Panc1 (cell line): ENCODE data around the gene TRIOBP. TPM values are rescaled to one million over a fixed set of nuclear protein-coding genes. Genes with fewer than 3 reads are reported as not detected.

Experiments
- ATAC-seq: fragments of 200-7000 bp; cut with Tn5 transposase; 2 replicates; pipeline ENCODE4 v1.9.1; 2020; ENCODE audit warnings: mild to moderate bottlenecking, moderate library complexity
- BruUV-seq: library from RNA; stranded (reverse); fragments of 400-500 nt; replicated peaks from 2 replicates; lab custom pipeline; 2021; lab: Mats Ljungman, UMichigan
- CTCF ChIA-PET: fragments of 300-600 bp; sonication (Branson Sonifier 250); formaldehyde crosslinking; loops from one replicate; lab custom pipeline; 2022; ENCODE audit warnings: antibody characterized with exemption; lab: Charles Lee
- POLR2A ChIA-PET: fragments of 300-600 bp; sonication (Branson Sonifier 250); formaldehyde crosslinking; loops from one replicate; lab custom pipeline; 2022; ENCODE audit warnings: antibody characterized with exemption; lab: Charles Lee
- DNase-seq: peaks from one replicate; pipeline ENCODE4 v3.0.0-alpha.2; 2010; ENCODE audit warnings: low read depth, low spot score
- H3K27ac ChIP-seq: 2 replicates; pipeline ENCODE4 v1.5.1; 2011; ENCODE audit warnings: mild to moderate bottlenecking, low read length, inconsistent platforms
- H3K27me3 ChIP-seq: fragments of 200-500 bp; sonication (Bioruptor generic); 2 replicates; pipeline ENCODE4 v1.6.0; 2014; ENCODE audit warnings: low read length, inconsistent platforms; ENCODE audit not compliant: control insufficient read depth, insufficient read depth
- H3K36me3 ChIP-seq: fragments of 200-500 bp; sonication (Bioruptor generic); 2 replicates; pipeline ENCODE4 v1.5.1; 2014; ENCODE audit warnings: inconsistent platforms, mild to moderate bottlenecking, low read length, moderate library complexity; ENCODE audit not compliant: control insufficient read depth, insufficient read depth
- H3K4me1 ChIP-seq: 2 replicates; pipeline ENCODE4 v1.5.1; 2011; ENCODE audit warnings: inconsistent platforms, mild to moderate bottlenecking, low read length, moderate library complexity; ENCODE audit not compliant: control insufficient read depth, insufficient read depth
- H3K4me3 ChIP-seq, 2 experiments: 2 replicates each; pipeline ENCODE4 v1.5.1; 2011 to 2012; ENCODE audit warnings: low read depth in 2 of 2, low read length in 2 of 2, mild to moderate bottlenecking in 2 of 2, inconsistent platforms in 1 of 2, moderate library complexity in 1 of 2
- H3K9me3 ChIP-seq: fragments of 200-500 bp; sonication (Bioruptor generic); 2 replicates; pipeline ENCODE4 v1.5.1; 2014; ENCODE audit warnings: low read depth, mild to moderate bottlenecking, inconsistent platforms, low read length, moderate library complexity; ENCODE audit not compliant: control insufficient read depth, insufficient read depth
- CTCF ChIP-seq: fragments of 450-650 bp; IDR thresholded peaks from 2 replicates; pipeline ENCODE4 v1.5.1; 2017; ENCODE audit warnings: mild to moderate bottlenecking
- POLR2AphosphoS5 ChIP-seq: IDR thresholded peaks from 2 replicates; pipeline ENCODE4 v1.6.1; 2012; ENCODE audit warnings: mild to moderate bottlenecking, low read depth, low read length, moderate library complexity
- REST ChIP-seq, 2 experiments: IDR thresholded peaks; 2 replicates each; pipeline ENCODE4 v1.6.1; 2011 to 2012; ENCODE audit warnings: low read depth in 2 of 2, control low read depth in 1 of 2, low read length in 1 of 2, mild to moderate bottlenecking in 1 of 2, moderate library complexity in 1 of 2; ENCODE audit not compliant: insufficient read depth in 1 of 2
- SIN3A ChIP-seq: IDR thresholded peaks from 2 replicates; pipeline ENCODE4 v1.6.1; 2012; ENCODE audit warnings: low read depth, mild to moderate bottlenecking, low read length, moderate library complexity, borderline replicate concordance; ENCODE audit not compliant: insufficient read depth
- TCF7L2 ChIP-seq: IDR thresholded peaks from 2 replicates; pipeline ENCODE4 v1.6.1; 2011; ENCODE audit warnings: mild to moderate bottlenecking, low read depth, low read length, inconsistent platforms
- in situ Hi-C: cut with HindIII; loops from 2 replicates; pipeline ENCODE4 v1.10.0; 2016; ENCODE audit warnings: low sequenced_read_pairs, low pct_unique_long_range_greater_than_20kb
- intact Hi-C: fragments of 100-400 bp; cut with micrococcal nuclease; formaldehyde crosslinking; loops from one replicate; pipeline ENCODE4 v1.10.0; 2022; ENCODE audit not compliant: unreplicated experiment
- total RNA-seq: library from RNA; stranded (reverse); gene quantifications from one replicate; pipeline ENCODE4 v1.2.1, GENCODE V29; 2021; ENCODE audit not compliant: unreplicated experiment

Gene TRIOBP
- total RNA-seq, 1 experiment from 2014 or later: 50.5 TPM

GRCh38 chr22:37672206-37672919 lies 24.5 kb upstream of the TRIOBP start:
- TF ChIP-seq TCF7L2 (no peak), CTCF (no peak), POLR2AphosphoS5 (no peak), SIN3A (no peak)
- CTCF ChIA-PET: no interaction called here
- POLR2A ChIA-PET: no interaction called here
- no peak for ATAC-seq
- no peak for DNase-seq
- BruUV-seq: no TSS peak
- H3K36me3 ChIP-seq: no peaks in the 10 kb centered on the region
- in situ Hi-C loops (no loop called here), intact Hi-C loops (no loop called here)
- no peaks in the 10 kb centered on the region for H3K27me3 ChIP-seq
- no peak overlapping the region for H3K4me3 ChIP-seq
- H3K27ac ChIP-seq: no peak overlapping the region
- H3K9me3 ChIP-seq: no peaks in the 10 kb centered on the region
- H3K4me1 ChIP-seq: peaks cover under 1% of the 10 kb centered on the region; the same call in 1 of the 2 replicates

GRCh38 chr22:37672920-37673455 lies 23.9 kb upstream of the TRIOBP start:
- BruUV-seq: no TSS peak
- no peaks in the 10 kb centered on the region for H3K9me3 ChIP-seq
- H3K4me1 ChIP-seq: peaks cover 5% of the 10 kb centered on the region
- intact Hi-C loops (no loop called here), in situ Hi-C loops (no loop called here)
- no peak overlapping the region for H3K4me3 ChIP-seq
- CTCF ChIA-PET: interaction anchor here (0.7 kb wide), 1 partner anchor 9 kb away, joined by 5 read pairs; no protein-coding TSS in a partner anchor
- POLR2A ChIA-PET: no interaction called here
- no peak for ATAC-seq
- H3K27me3 ChIP-seq: no peaks in the 10 kb centered on the region
- DNase-seq: no peak
- TF ChIP-seq REST (IDR thresholded peaks at IDR 0.05; ENCODE audit: insufficient read depth in 1 of 2, low read depth in 2 of 2, low read length in 1 of 2) (no peak), CTCF (no peak), TCF7L2 (no peak), POLR2AphosphoS5 (no peak), SIN3A (no peak)
- H3K27ac ChIP-seq: no peak overlapping the region
- H3K36me3 ChIP-seq: no peaks in the 10 kb centered on the region
